Hepatocyte (in vitro differentiated cells): ENCODE results near the gene SOX8. TPM values are rescaled to one million over a fixed set of nuclear protein-coding genes. Genes with fewer than 3 reads are reported as not detected.

Experiments used
- DNase-seq: peaks from one replicate; pipeline ENCODE4 v3.0.0-alpha.2; 2016; ENCODE audit warnings: low spot score
- H2AFZ ChIP-seq: fragments of 200-600 bp; sonication (generic); 2 replicates; pipeline ENCODE4 v1.6.0; 2016; ENCODE audit warnings: antibody characterized with exemption, mild to moderate bottlenecking
- H3K27ac ChIP-seq: fragments of 200-600 bp; sonication (generic); 2 replicates; pipeline ENCODE4 v1.5.1; 2016; ENCODE audit warnings: mild to moderate bottlenecking
- H3K27me3 ChIP-seq: fragments of 200-600 bp; sonication (generic); 2 replicates; pipeline ENCODE4 v1.6.1; 2016
- H3K36me3 ChIP-seq: fragments of 200-600 bp; sonication (generic); replicated peaks from 2 replicates; pipeline ENCODE4 v1.5.1; 2016; ENCODE audit warnings: low read depth; ENCODE audit not compliant: insufficient read depth
- H3K4me1 ChIP-seq: fragments of 200-600 bp; sonication (generic); 2 replicates; pipeline ENCODE4 v1.5.1; 2016; ENCODE audit warnings: mild to moderate bottlenecking, moderate library complexity; ENCODE audit not compliant: insufficient read depth
- H3K4me2 ChIP-seq: fragments of 200-600 bp; sonication (generic); 2 replicates; pipeline ENCODE4 v1.6.0; 2016
- H3K4me3 ChIP-seq: fragments of 200-600 bp; sonication (generic); 2 replicates; pipeline ENCODE4 v1.5.1; 2016; ENCODE audit warnings: mild to moderate bottlenecking
- H3K79me2 ChIP-seq: fragments of 200-600 bp; sonication (generic); 2 replicates; pipeline ENCODE4 v1.6.0; 2017; ENCODE audit warnings: mild to moderate bottlenecking
- H3K9me2 ChIP-seq: fragments of 200-600 bp; sonication (generic); replicated peaks from 2 replicates; pipeline ENCODE4 v1.6.0; 2017; ENCODE audit warnings: mild to moderate bottlenecking; ENCODE audit not compliant: insufficient read depth
- H3K9me3 ChIP-seq: fragments of 200-600 bp; sonication (generic); 2 replicates; pipeline ENCODE4 v1.5.1; 2016; ENCODE audit warnings: low read depth, mild to moderate bottlenecking
- H4K20me1 ChIP-seq: fragments of 200-600 bp; sonication (generic); 2 replicates; pipeline ENCODE4 v1.6.0; 2016; ENCODE audit warnings: mild to moderate bottlenecking; ENCODE audit not compliant: insufficient read depth, poor library complexity, severe bottlenecking
- EZH2 ChIP-seq: fragments of 200-600 bp; sonication (generic); IDR thresholded peaks from 2 replicates; pipeline ENCODE4 v1.6.1; 2016; ENCODE audit warnings: antibody characterized with exemption, mild to moderate bottlenecking, borderline replicate concordance
- EZH2phosphoT487 ChIP-seq: fragments of 200-600 bp; sonication (generic); IDR thresholded peaks from one replicate; pipeline ENCODE4 v1.6.1; 2018; ENCODE audit warnings: antibody characterized with exemption, mild to moderate bottlenecking, low read depth, moderate library complexity; ENCODE audit not compliant: unreplicated experiment, severe bottlenecking
- WGBS: methylation state at CpG from one replicate; pipeline ENCODE4 v1.1.6; 2016; ENCODE audit warnings: low lambda C conversion rate; ENCODE audit errors: missing lambda C conversion rate; 5-methylcytosine and 5-hydroxymethylcytosine counted together
- polyA plus RNA-seq: library from polyadenylated mRNA; unstranded; fragments of >200 nt; fragmentation: Nextera tagmentation; extraction: Ambion mirVana; gene quantifications from 2 replicates; pipeline ENCODE4 v1.2.1, GENCODE V29; 2016
- total RNA-seq: library from RNA; depleted of rRNA; stranded (reverse); fragments of >200 nt; gene quantifications from 2 replicates; pipeline ENCODE4 v1.2.3, GENCODE V29; 2014
- TF ChIP-seq, protein P1 (sequence below): fragments of 200-600 bp; sonication (generic); IDR thresholded peaks from 2 replicates; pipeline ENCODE4 v1.5.1; 2016; ENCODE audit warnings: antibody characterized with exemption, mild to moderate bottlenecking; ENCODE audit not compliant: poor library complexity

SOX8 gene
- total and polyA plus RNA-seq, 2 experiments from 2014 or later, result 3.8 to 4.7 TPM

DNA sequence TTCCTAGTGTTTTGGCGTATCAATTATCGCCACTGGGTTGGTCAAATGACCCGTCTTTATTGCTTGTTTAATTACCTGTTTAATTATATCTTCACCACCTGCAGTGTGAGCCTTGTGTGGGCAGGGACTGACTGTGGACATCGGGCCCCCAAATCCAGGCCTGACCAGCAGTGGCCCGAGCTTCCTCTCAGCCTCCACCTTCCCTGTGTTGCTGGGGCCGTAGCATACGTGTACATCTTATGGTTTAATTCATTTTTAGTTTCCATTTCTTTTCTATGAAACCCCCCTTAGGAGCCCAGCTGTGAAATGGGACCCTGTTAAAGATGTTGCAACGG lies 9.6 kb upstream of the SOX8 start:
- Histone ChIP-seq H3K4me3 (no peak overlapping the region), H3K27me3 (no peaks in the 10 kb centered on the region), H3K36me3 (no peaks in the 10 kb centered on the region), H3K9me3 (no peaks in the 10 kb centered on the region), H3K4me2 (no peak overlapping the region), H3K79me2 (peaks cover 21% of the 10 kb centered on the region), H4K20me1 (no peaks in the 10 kb centered on the region), H2AFZ (no peak overlapping the region), H3K27ac (no peak overlapping the region), H3K9me2 (no peaks in the 10 kb centered on the region), H3K4me1 (peaks cover 18% of the 10 kb centered on the region)
- 97% methylated on average over 8 of the region's 8 CpGs for WGBS
- DNase-seq, result no peak
- TF ChIP-seq EZH2, result no peak
- TF ChIP-seq, protein P1, sequence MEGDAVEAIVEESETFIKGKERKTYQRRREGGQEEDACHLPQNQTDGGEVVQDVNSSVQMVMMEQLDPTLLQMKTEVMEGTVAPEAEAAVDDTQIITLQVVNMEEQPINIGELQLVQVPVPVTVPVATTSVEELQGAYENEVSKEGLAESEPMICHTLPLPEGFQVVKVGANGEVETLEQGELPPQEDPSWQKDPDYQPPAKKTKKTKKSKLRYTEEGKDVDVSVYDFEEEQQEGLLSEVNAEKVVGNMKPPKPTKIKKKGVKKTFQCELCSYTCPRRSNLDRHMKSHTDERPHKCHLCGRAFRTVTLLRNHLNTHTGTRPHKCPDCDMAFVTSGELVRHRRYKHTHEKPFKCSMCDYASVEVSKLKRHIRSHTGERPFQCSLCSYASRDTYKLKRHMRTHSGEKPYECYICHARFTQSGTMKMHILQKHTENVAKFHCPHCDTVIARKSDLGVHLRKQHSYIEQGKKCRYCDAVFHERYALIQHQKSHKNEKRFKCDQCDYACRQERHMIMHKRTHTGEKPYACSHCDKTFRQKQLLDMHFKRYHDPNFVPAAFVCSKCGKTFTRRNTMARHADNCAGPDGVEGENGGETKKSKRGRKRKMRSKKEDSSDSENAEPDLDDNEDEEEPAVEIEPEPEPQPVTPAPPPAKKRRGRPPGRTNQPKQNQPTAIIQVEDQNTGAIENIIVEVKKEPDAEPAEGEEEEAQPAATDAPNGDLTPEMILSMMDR, result no peak
- TF ChIP-seq EZH2phosphoT487, result no peak

DNA sequence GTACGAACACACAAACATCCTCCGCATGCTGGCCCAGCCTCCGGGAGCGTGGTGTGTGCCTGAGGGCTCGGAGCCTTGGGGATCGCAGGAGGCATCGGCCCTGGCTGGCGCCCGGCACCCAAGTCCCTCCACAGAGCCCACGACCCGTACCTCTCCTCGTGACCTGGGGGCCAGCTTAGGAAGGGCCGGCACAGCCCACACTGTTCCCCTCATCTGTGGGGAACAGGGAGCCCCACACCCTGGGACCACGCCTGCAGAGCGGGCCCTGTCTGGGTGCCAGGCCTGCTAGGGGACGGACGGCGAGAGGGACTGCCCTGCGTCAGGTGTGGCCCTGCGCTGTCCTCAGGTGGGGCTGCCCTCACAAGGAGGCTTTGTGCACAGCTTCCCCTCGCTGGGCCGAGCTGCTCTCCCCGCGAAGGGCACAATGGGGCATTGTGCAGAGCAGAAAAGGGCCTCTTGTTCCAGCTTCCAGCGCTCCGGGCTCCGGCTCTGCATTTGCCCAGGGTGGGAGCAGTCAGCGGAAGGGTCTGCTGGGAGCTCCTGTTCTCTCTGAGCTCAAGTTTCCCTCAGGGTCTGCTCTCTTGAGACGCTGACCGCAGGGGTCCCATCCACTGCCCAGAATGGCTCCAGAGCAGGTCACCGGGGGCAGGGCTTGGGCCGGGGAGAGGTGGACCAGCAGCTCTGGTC lies 9.1 kb upstream of the SOX8 start:
- no peaks in the 10 kb centered on the region for H3K9me2 ChIP-seq
- no peaks in the 10 kb centered on the region for H3K9me3 ChIP-seq
- H2AFZ ChIP-seq, result no peak overlapping the region
- H3K4me2 ChIP-seq, result no peak overlapping the region
- WGBS, result 89% methylated on average over 32 of the region's 32 CpGs
- peaks cover 18% of the 10 kb centered on the region for H3K4me1 ChIP-seq
- no peaks in the 10 kb centered on the region for H3K36me3 ChIP-seq
- H3K27me3 ChIP-seq, result no peaks in the 10 kb centered on the region
- no peak for DNase-seq
- no peak overlapping the region for H3K27ac ChIP-seq
- TF ChIP-seq, protein P1, result no peak
- TF ChIP-seq EZH2phosphoT487, result no peak
- no peak for TF ChIP-seq EZH2
- no peak overlapping the region for H3K4me3 ChIP-seq
- peaks cover 20% of the 10 kb centered on the region for H3K79me2 ChIP-seq
- no peaks in the 10 kb centered on the region for H4K20me1 ChIP-seq

DNA sequence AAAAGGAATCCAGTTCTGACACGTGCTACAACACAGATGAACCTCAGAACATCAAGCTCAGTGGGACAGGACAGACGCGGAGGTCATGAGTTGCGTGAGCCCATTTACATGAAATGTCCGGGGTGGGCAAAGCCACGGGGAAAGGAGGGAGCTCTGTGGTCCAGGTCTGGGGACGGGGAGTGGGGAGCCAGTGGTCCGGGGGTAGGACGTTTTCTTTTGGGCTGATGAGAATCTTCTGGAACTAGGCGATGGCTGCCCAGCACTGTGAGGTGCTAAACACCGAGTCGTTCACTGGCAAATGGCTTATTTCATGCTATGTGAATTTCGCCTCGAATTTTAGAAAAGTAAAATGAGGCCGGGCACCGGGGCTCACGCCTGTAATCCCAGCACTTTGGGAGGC lies 8.2 kb upstream of the SOX8 start:
- H3K9me2 ChIP-seq, result no peaks in the 10 kb centered on the region
- no peak overlapping the region for H3K4me2 ChIP-seq
- no peak overlapping the region for H2AFZ ChIP-seq
- WGBS, result 91% methylated on average over 17 of the region's 17 CpGs
- H3K27ac ChIP-seq, result no peak overlapping the region
- no peaks in the 10 kb centered on the region for H4K20me1 ChIP-seq
- no peaks in the 10 kb centered on the region for H3K36me3 ChIP-seq
- H3K4me3 ChIP-seq, result no peak overlapping the region
- H3K4me1 ChIP-seq, result peaks cover 16% of the 10 kb centered on the region
- DNase-seq, result no peak
- peaks cover 16% of the 10 kb centered on the region for H3K79me2 ChIP-seq
- no peaks in the 10 kb centered on the region for H3K9me3 ChIP-seq
- H3K27me3 ChIP-seq, result no peaks in the 10 kb centered on the region
- TF ChIP-seq, protein P1, result no peak
- no peak for TF ChIP-seq EZH2
- no peak for TF ChIP-seq EZH2phosphoT487
